Parathyroid adenoma (tissue), 2 donors: Measurements from ENCODE around the gene ACVRL1.
A peak's percentile ranks its signal among the peaks of the same experiment; 100 is the strongest.

Experiments
- H2AFZ ChIP-seq: fragments of 300-600 bp; sonication (generic); one replicate; pipeline ENCODE4 v1.7.0; 2017; ENCODE audit warnings: antibody characterized with exemption, mild to moderate bottlenecking
- H3K27ac ChIP-seq: fragments of 300-600 bp; sonication (generic); one replicate; pipeline ENCODE4 v1.7.0; 2017
- H3K27me3 ChIP-seq: fragments of 300-600 bp; sonication (generic); one replicate; pipeline ENCODE4 v1.7.0; 2017; ENCODE audit warnings: low read length; ENCODE audit not compliant: control insufficient read depth, insufficient read depth
- H3K36me3 ChIP-seq: fragments of 300-600 bp; sonication (generic); one replicate; pipeline ENCODE4 v1.7.0; 2017; ENCODE audit warnings: low read length; ENCODE audit not compliant: control insufficient read depth, insufficient read depth
- H3K4me1 ChIP-seq: fragments of 300-600 bp; sonication (generic); one replicate; pipeline ENCODE4 v1.7.0; 2017; ENCODE audit warnings: control low read depth
- H3K4me2 ChIP-seq: fragments of 300-600 bp; sonication (generic); one replicate; pipeline ENCODE4 v1.7.0; 2017; ENCODE audit warnings: low read length
- H3K4me3 ChIP-seq: fragments of 300-600 bp; sonication (generic); one replicate; pipeline ENCODE4 v1.7.0; 2017; ENCODE audit warnings: low read depth, low read length
- H3K79me2 ChIP-seq: fragments of 300-600 bp; sonication (generic); one replicate; pipeline ENCODE4 v1.7.0; 2017; ENCODE audit warnings: control low read depth
- H3K9ac ChIP-seq: fragments of 300-600 bp; sonication (generic); one replicate; pipeline ENCODE4 v1.7.0; 2017; ENCODE audit warnings: mild to moderate bottlenecking
- H3K9me3 ChIP-seq: fragments of 300-600 bp; sonication (generic); one replicate; pipeline ENCODE4 v1.7.0; 2017; ENCODE audit warnings: low read length; ENCODE audit not compliant: control insufficient read depth
- TF ChIP-seq, protein P1 (sequence below): fragments of 300-600 bp; sonication (generic); IDR thresholded peaks from one replicate; pipeline ENCODE4 v1.7.0; 2017; ENCODE audit warnings: antibody characterized with exemption, mild to moderate bottlenecking
- donor health status: primary hyperparathyroidism.

Gene ACVRL1

DNA sequence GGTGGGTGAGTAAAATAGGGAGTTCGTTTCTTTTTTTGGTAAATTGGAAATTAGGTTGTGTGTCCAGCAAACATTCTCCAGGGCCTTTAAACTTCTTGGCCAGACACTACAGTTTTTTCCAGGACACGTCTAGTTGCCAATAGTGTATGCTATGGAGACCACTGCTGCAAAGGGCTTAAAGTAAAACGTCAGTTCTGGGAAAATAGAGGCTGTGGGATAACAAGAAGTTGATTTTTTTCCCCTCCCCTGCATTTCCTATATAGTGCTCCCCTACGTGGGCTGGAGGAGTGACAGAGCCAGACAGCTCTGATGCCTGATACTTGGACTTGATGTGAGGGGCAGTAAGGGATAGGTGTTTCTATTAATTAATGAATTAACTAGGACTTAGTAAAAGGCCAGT is 46.6 kb downstream of the ACVRL1 start:
- H3K4me2 ChIP-seq = peak overlapping the region; percentile 91
- no peaks in the 10 kb centered on the region for H3K9me3 ChIP-seq
- no peak overlapping the region for H2AFZ ChIP-seq
- H3K27ac ChIP-seq = peak overlapping the region; percentile 94
- peak overlapping the region; percentile 53 for H3K4me3 ChIP-seq
- no peak overlapping the region for H3K9ac ChIP-seq
- H3K27me3 ChIP-seq = no peaks in the 10 kb centered on the region
- H3K79me2 ChIP-seq = peaks cover 57% of the 10 kb centered on the region
- no peaks in the 10 kb centered on the region for H3K36me3 ChIP-seq
- TF ChIP-seq, protein P1, sequence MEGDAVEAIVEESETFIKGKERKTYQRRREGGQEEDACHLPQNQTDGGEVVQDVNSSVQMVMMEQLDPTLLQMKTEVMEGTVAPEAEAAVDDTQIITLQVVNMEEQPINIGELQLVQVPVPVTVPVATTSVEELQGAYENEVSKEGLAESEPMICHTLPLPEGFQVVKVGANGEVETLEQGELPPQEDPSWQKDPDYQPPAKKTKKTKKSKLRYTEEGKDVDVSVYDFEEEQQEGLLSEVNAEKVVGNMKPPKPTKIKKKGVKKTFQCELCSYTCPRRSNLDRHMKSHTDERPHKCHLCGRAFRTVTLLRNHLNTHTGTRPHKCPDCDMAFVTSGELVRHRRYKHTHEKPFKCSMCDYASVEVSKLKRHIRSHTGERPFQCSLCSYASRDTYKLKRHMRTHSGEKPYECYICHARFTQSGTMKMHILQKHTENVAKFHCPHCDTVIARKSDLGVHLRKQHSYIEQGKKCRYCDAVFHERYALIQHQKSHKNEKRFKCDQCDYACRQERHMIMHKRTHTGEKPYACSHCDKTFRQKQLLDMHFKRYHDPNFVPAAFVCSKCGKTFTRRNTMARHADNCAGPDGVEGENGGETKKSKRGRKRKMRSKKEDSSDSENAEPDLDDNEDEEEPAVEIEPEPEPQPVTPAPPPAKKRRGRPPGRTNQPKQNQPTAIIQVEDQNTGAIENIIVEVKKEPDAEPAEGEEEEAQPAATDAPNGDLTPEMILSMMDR = no peak
- H3K4me1 ChIP-seq = peaks cover 39% of the 10 kb centered on the region

DNA sequence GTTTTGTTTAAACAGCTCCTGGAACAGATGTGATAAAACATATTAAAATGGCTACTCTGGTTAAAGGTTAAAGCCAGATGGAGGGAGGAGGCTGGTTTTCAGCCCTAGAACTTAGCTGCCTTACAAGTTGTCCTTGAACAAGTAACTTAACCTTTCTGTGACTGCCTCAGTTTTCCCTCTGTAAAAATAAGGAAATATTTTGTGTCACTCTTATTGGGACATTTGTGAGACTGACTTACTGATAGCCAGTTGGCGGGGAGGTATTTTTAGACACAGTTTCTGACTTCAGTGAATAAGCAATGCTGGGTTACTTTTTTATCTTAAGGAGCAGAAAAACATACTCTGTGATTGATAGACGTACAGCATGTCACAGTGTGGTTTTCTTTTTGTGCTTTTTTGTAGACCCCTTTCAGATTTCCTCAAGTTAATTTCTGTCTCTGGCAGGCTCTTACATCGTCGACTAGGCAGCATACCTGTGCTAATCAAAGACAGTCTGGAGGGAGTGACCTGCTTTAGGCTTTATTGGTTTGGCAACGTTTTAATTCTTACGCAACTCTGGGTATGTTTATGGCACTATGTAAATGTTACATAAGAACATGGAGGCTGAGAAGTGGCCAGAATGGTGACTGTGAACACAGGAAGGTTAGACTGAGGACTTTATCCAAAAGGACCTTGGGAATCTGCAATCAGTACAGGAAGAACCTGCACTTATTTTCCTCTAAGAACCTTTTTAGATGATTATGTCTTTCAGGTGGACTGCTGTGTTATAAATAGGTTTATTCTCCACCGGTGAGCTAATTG is 47.5 kb downstream of the ACVRL1 start:
- H3K4me3 ChIP-seq = no peak overlapping the region
- H3K27me3 ChIP-seq = no peaks in the 10 kb centered on the region
- peaks cover 38% of the 10 kb centered on the region for H3K4me1 ChIP-seq
- H3K9me3 ChIP-seq = no peaks in the 10 kb centered on the region
- H3K27ac ChIP-seq = peak overlapping the region; percentile 94
- no peak overlapping the region for H2AFZ ChIP-seq
- peaks cover 66% of the 10 kb centered on the region for H3K79me2 ChIP-seq
- peak overlapping the region; percentile 91 for H3K4me2 ChIP-seq
- no peak overlapping the region for H3K9ac ChIP-seq
- TF ChIP-seq, protein P1 = no peak
- no peaks in the 10 kb centered on the region for H3K36me3 ChIP-seq

DNA sequence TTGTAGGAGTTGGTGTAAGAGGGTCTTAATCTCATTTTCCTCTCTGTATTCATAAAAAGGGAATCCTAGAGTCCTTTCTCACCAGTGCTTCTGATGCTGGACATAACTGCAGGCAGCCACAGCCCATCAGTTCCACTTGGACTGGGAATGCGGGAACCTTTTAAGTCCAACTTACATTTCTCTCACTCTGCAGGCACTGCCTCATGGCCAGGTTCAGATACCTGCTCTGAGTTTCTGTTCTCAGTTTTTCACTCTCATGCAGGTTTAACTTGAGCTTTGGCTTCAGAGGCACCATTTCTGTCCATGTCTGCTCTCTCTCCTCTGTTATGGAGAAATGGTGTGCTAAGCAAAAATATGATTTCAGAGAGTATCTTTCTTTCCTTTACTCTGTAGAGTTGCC is 48.4 kb downstream of the ACVRL1 start:
- Histone ChIP-seq H3K9me3 (no peaks in the 10 kb centered on the region), H3K4me3 (no peak overlapping the region), H3K27ac (peak overlapping the region; percentile 94), H3K4me1 (peaks cover 38% of the 10 kb centered on the region), H3K36me3 (no peaks in the 10 kb centered on the region), H3K27me3 (no peaks in the 10 kb centered on the region), H3K4me2 (no peak overlapping the region), H3K79me2 (peaks cover 75% of the 10 kb centered on the region), H2AFZ (no peak overlapping the region), H3K9ac (no peak overlapping the region)
- TF ChIP-seq, protein P1 = no peak

DNA sequence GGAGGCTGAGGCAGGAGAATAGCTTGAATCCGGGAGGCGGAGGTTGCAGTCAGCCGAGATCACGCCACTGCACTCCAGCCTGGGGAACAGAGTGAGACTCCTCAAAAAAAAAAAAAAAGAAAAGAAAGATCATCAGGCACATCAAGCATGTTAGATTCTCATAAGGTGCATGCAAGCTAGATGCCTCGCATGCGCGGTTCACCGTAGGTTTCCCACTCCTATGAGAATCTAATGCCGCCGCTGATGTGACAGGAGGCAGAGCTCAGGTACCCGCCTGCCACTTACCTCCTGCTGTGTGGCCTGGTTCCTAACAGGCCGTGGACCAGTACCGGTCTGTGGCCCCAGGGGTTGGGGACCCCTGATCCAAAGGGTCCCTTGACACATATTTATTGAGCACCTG is 51.2 kb downstream of the ACVRL1 start:
- Histone ChIP-seq H3K36me3 (no peaks in the 10 kb centered on the region), H3K9me3 (no peaks in the 10 kb centered on the region), H3K9ac (no peak overlapping the region), H3K27ac (no peak overlapping the region), H3K27me3 (no peaks in the 10 kb centered on the region), H2AFZ (no peak overlapping the region), H3K4me2 (peak overlapping the region; percentile 51), H3K79me2 (peaks cover 68% of the 10 kb centered on the region), H3K4me1 (peaks cover 48% of the 10 kb centered on the region), H3K4me3 (no peak overlapping the region)
- TF ChIP-seq, protein P1 = no peak

DNA sequence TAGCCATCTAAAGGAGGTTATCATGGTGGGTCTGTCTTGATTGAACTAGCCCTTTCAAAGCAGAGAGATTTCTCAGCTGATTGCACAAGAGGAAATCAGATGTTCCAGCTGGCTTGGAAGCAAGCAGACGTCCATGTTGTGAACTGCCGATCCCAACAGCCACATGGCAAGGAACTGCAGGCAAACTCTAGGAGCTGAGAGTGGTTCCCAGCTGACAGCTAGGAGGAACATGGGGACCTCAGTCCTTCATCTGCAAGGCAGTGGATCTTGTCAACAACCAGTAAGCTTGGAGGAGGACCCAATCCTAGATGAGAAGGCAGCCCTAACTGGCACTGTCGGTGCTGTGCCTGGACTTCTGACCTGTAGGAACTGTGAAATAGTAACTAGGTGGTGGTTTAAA is 51.9 kb downstream of the ACVRL1 start:
- H3K36me3 ChIP-seq = no peaks in the 10 kb centered on the region
- TF ChIP-seq, protein P1 = no peak
- H3K27me3 ChIP-seq = no peaks in the 10 kb centered on the region
- H3K4me1 ChIP-seq = peaks cover 43% of the 10 kb centered on the region
- peaks cover 74% of the 10 kb centered on the region for H3K79me2 ChIP-seq
- H3K27ac ChIP-seq = no peak overlapping the region
- H3K9me3 ChIP-seq = no peaks in the 10 kb centered on the region
- no peak overlapping the region for H3K4me3 ChIP-seq
- H2AFZ ChIP-seq = no peak overlapping the region
- H3K4me2 ChIP-seq = peak overlapping the region; percentile 51
- H3K9ac ChIP-seq = no peak overlapping the region
